ENCODE results near the gene TNFRSF12A. TPM values are rescaled to one million over a fixed set of nuclear protein-coding genes. Genes with fewer than 3 reads are reported as not detected.

Gene TNFRSF12A
- polyA plus RNA-seq, 1 donor: 42.5 TPM

GRCh38 chr16:2986623-2987188, 33.5 kb upstream of the TNFRSF12A start:
- DNase-seq: no peak

GRCh38 chr16:2987286-2987685, 32.9 kb upstream of the TNFRSF12A start:
- no peak for DNase-seq

GRCh38 chr16:2987833-2988232, 32.3 kb upstream of the TNFRSF12A start:
- DNase-seq: no peak

GRCh38 chr16:2988590-2989099, 31.5 kb upstream of the TNFRSF12A start:
- DNase-seq: no peak

GRCh38 chr16:2990891-2991290, 29.3 kb upstream of the TNFRSF12A start:
- DNase-seq: no peak

- no peak for DNase-seq
These were observed 28.5 kb upstream of the TNFRSF12A start for GRCh38 chr16:2991566-2992261.

GRCh38 chr16:2992383-2993081, 27.6 kb upstream of the TNFRSF12A start:
- DNase-seq: no peak

GRCh38 chr16:2996298-2996697, 23.9 kb upstream of the TNFRSF12A start:
- DNase-seq: no peak

- no peak for DNase-seq
These were observed 20.2 kb upstream of the TNFRSF12A start for GRCh38 chr16:2999929-3000328.

GRCh38 chr16:3000540-3000939, 19.6 kb upstream of the TNFRSF12A start:
- DNase-seq: no peak

- DNase-seq: no peak
These were observed 18.9 kb upstream of the TNFRSF12A start for GRCh38 chr16:3001316-3001715.

GRCh38 chr16:3003582-3004270, 16.4 kb upstream of the TNFRSF12A start:
- DNase-seq: peak; percentile 95

GRCh38 chr16:3004319-3004718, 15.8 kb upstream of the TNFRSF12A start:
- no peak for DNase-seq

GRCh38 chr16:3004781-3005284, 15.3 kb upstream of the TNFRSF12A start:
- no peak for DNase-seq

- DNase-seq: no peak
These were observed 12.9 kb upstream of the TNFRSF12A start for GRCh38 chr16:3007059-3007956.

- DNase-seq: no peak
These were observed 12.0 kb upstream of the TNFRSF12A start for GRCh38 chr16:3007957-3008689.

GRCh38 chr16:3008690-3009037, 11.5 kb upstream of the TNFRSF12A start:
- no peak for DNase-seq

GRCh38 chr16:3009568-3010390, 10.4 kb upstream of the TNFRSF12A start:
- DNase-seq: no peak

GRCh38 chr16:3010510-3010909, 9.7 kb upstream of the TNFRSF12A start:
- no peak for DNase-seq

GRCh38 chr16:3012246-3012645, 7.9 kb upstream of the TNFRSF12A start:
- DNase-seq: no peak

Data from hindlimb muscle (tissue), 1 donor.